HFF-Myc (cell line): ENCODE results near the gene ACOT7.

Experiments
- DNase-seq: peaks from one replicate; pipeline ENCODE4 v3.0.0-alpha.2; 2011; ENCODE audit warnings: low read depth; ENCODE audit errors: extremely low read depth
- H3K4me3 ChIP-seq: replicated peaks from 2 replicates; pipeline ENCODE4 v1.5.1; 2011; ENCODE audit warnings: low read depth, mild to moderate bottlenecking, control low read depth, low read length
- CTCF ChIP-seq: IDR thresholded peaks from 2 replicates; pipeline ENCODE4 v1.5.1; 2012; ENCODE audit warnings: mild to moderate bottlenecking, low read depth, low read length, control low read depth; ENCODE audit errors: missing control alignments

The ACOT7 gene

DNA sequence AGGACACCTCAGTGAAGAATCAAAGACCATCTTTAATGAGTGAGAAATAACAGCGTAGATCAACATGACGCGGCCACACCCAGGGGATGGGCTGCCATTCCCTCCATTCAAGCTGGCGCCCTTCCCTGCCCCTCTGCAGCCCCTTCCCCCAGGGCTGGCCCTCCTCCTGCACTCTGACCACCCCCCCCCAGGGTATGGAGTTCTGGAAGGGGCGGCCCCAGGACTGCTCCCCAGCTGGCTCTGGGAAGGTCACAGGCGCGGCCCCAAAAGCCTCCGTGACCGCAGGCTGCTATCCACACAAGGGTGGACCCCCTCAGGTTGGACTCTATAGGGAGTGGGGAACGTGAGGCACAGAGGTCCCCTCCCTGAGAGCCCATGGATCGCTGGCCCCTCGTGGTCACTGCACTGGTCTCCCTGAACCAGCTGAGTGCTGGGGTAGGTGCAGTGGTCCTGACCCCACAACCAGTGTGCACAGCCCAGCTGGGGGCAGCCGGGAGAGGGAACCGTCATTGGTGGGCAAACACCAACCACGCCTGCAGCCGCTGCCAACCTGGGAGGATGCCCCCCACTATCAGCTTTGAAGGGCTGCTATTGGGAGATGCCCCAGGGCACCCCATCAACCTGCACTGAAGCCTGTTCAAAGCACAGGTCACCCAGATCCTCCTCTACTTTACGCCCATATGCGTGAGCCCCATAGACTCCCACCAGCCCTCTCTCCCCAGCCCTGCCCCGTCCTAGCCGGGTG lies 116.6 kb downstream of the ACOT7 start:
- DNase-seq = no peak
- H3K4me3 ChIP-seq = no peak overlapping the region
- no peak for TF ChIP-seq CTCF

- no peak overlapping the region for H3K4me3 ChIP-seq
- no peak for TF ChIP-seq CTCF
- DNase-seq = peak; percentile 87
These were observed 117.5 kb downstream of the ACOT7 start for GRCh38 chr1:6275826-6276782.

DNA sequence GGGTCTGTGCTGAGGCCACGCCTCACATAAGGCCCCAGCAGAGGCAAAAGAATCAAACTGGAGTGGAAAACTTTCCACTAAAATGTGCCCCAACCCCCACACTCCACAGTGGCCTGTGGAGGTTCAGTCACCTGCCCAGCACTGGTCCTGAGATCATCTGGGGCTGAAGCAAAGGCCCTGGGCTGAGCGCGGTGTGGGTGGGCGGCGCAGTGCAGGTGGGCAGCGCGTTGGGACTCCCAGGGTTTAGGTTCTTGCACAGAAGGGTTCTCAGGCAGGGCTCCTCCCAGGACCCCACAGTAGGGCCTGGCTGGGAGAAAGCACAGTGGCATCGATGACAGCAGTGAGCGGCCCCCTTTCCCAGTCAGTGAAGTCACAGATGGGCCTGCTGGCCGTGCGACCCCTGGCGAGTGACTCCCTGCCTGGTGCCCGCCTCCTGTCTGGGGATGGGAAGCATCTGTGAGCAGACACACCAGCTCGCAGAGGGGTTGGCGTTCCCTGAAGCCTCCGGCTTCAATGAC lies 118.9 kb downstream of the ACOT7 start:
- no peak for TF ChIP-seq CTCF
- no peak overlapping the region for H3K4me3 ChIP-seq
- DNase-seq = no peak

GRCh38 chr1:6274102-6274501 lies 119.5 kb downstream of the ACOT7 start:
- TF ChIP-seq CTCF = no peak
- no peak for DNase-seq
- H3K4me3 ChIP-seq = no peak overlapping the region

- no peak for DNase-seq
- TF ChIP-seq CTCF = no peak
- no peak overlapping the region for H3K4me3 ChIP-seq
These were observed 120.1 kb downstream of the ACOT7 start for GRCh38 chr1:6273380-6273891.

- H3K4me3 ChIP-seq = no peak overlapping the region
- TF ChIP-seq CTCF = peak; percentile 29
- DNase-seq = no peak
These were observed 120.7 kb downstream of the ACOT7 start for GRCh38 chr1:6272868-6273267.
